ENCODE measurements around the gene TOP1.

Gene TOP1

DNA sequence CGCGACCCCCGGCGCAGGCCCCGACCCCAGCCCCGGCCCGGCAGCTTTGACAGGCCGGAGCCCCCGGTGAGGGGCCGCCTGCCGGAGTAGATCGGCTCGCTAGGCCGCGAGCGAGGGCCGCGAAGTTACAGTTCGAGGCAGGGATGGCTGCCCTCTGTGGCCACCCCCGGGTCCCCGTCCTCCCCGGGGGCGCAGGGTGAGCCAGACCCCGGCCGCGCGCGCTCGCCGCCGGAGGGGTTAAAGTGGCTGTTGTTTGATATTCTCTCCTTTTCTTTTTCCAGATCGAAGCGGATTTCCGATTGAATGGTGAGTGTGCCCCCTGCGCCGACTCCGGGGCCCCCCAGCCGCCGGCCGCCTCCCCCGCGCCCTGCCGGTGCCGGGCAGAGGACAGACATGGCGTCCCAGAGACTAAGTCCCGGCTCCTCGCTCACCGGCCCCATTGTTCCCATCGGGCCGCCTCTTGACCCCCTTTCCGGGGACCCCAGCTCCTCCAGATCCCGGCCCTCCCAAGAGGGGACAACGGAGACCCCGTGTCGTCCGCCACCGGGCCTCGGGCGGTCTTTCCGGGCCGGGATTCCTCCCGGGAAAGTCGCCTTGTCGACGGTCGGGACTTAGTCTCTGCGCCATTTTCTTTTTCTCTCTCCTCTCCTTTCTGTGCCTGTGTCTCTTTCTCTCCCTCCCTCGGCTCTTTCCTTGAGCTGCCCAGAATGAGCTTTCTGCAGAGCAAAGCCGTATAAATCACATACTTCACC lies 704 bp downstream of the TOP1 start (continued):
- TF ChIP-seq MEIS1 (CRISPR knock-in tag; IDR thresholded peaks at IDR 0.05; ENCODE audit: borderline replicate concordance) (no peak), ZNF211 (tag by site-specific recombination; IDR thresholded peaks at IDR 0.05; ENCODE audit: low read depth) (no peak), ZNF366 (tag by site-specific recombination; conservative IDR thresholded peaks at IDR 0.05) (peak; percentile 67; the same call in 1 of the 2 replicates), ZNF830 (tag by site-specific recombination; IDR thresholded peaks at IDR 0.05; ENCODE audit: low read depth) (no peak), ZNF394 (tag by site-specific recombination; IDR thresholded peaks at IDR 0.05; ENCODE audit: borderline replicate concordance) (no peak), ZFP3 (tag by site-specific recombination; IDR thresholded peaks at IDR 0.05; ENCODE audit: low read depth) (no peak), ZNF560 (tag by site-specific recombination; IDR thresholded peaks at IDR 0.05; ENCODE audit: borderline replicate concordance) (no peak), ZNF19 (tag by site-specific recombination; IDR thresholded peaks at IDR 0.05; ENCODE audit: low read depth) (no peak), ZNF660 (tag by site-specific recombination; IDR thresholded peaks at IDR 0.05) (no peak), HOXD13 (CRISPR knock-in tag; IDR thresholded peaks at IDR 0.05; ENCODE audit: borderline replicate concordance) (no peak), ZNF223 (tag by site-specific recombination; IDR thresholded peaks at IDR 0.05) (no peak), ZNF16 (tag by site-specific recombination; IDR thresholded peaks at IDR 0.05; ENCODE audit: low read depth) (no peak), ZNF776 (tag by site-specific recombination; IDR thresholded peaks at IDR 0.05; ENCODE audit: borderline replicate concordance) (no peak), ZNF341 (tag by site-specific recombination; IDR thresholded peaks at IDR 0.05; ENCODE audit: low read depth) (no peak), SP7 (tag by site-specific recombination; IDR thresholded peaks at IDR 0.05) (no peak), ZNF501 (tag by site-specific recombination; IDR thresholded peaks at IDR 0.05) (peak; percentile 43; the same call in 1 of the 2 replicates), ZNF239 (tag by site-specific recombination; IDR thresholded peaks at IDR 0.05) (no peak), ZNF529 (tag by site-specific recombination; IDR thresholded peaks at IDR 0.05; ENCODE audit: insufficient replicate concordance) (no peak), ZNF654 (tag by site-specific recombination; IDR thresholded peaks at IDR 0.05; ENCODE audit: low read depth) (no peak), ZNF302 (tag by site-specific recombination; IDR thresholded peaks at IDR 0.05; ENCODE audit: low read depth) (no peak), ZNF184 (tag by site-specific recombination; IDR thresholded peaks at IDR 0.05) (no peak)
- TF ChIP-seq, protein P1, sequence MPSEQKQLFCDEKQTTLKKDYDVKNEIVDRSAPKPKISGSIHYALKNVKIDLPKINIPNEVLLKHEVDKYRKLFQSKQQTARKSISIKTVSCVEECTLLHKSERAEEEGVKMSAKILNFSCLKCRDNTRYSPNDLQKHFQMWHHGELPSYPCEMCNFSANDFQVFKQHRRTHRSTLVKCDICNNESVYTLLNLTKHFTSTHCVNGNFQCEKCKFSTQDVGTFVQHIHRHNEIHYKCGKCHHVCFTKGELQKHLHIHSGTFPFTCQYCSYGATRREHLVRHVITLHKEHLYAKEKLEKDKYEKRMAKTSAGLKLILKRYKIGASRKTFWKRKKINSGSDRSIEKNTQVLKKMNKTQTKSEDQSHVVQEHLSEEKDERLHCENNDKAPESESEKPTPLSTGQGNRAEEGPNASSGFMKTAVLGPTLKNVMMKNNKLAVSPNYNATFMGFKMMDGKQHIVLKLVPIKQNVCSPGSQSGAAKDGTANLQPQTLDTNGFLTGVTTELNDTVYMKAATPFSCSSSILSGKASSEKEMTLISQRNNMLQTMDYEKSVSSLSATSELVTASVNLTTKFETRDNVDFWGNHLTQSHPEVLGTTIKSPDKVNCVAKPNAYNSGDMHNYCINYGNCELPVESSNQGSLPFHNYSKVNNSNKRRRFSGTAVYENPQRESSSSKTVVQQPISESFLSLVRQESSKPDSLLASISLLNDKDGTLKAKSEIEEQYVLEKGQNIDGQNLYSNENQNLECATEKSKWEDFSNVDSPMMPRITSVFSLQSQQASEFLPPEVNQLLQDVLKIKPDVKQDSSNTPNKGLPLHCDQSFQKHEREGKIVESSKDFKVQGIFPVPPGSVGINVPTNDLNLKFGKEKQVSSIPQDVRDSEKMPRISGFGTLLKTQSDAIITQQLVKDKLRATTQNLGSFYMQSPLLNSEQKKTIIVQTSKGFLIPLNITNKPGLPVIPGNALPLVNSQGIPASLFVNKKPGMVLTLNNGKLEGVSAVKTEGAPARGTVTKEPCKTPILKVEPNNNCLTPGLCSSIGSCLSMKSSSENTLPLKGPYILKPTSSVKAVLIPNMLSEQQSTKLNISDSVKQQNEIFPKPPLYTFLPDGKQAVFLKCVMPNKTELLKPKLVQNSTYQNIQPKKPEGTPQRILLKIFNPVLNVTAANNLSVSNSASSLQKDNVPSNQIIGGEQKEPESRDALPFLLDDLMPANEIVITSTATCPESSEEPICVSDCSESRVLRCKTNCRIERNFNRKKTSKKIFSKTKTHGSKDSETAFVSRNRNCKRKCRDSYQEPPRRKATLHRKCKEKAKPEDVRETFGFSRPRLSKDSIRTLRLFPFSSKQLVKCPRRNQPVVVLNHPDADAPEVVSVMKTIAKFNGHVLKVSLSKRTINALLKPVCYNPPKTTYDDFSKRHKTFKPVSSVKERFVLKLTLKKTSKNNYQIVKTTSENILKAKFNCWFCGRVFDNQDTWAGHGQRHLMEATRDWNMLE (tag by site-specific recombination; conservative IDR thresholded peaks at IDR 0.05; ENCODE audit: low read depth): no peak
- TF ChIP-seq, protein P2, sequence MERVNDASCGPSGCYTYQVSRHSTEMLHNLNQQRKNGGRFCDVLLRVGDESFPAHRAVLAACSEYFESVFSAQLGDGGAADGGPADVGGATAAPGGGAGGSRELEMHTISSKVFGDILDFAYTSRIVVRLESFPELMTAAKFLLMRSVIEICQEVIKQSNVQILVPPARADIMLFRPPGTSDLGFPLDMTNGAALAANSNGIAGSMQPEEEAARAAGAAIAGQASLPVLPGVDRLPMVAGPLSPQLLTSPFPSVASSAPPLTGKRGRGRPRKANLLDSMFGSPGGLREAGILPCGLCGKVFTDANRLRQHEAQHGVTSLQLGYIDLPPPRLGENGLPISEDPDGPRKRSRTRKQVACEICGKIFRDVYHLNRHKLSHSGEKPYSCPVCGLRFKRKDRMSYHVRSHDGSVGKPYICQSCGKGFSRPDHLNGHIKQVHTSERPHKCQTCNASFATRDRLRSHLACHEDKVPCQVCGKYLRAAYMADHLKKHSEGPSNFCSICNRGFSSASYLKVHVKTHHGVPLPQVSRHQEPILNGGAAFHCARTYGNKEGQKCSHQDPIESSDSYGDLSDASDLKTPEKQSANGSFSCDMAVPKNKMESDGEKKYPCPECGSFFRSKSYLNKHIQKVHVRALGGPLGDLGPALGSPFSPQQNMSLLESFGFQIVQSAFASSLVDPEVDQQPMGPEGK (tag by site-specific recombination; IDR thresholded peaks at IDR 0.05): peak; percentile 80
- TF ChIP-seq, protein P3, sequence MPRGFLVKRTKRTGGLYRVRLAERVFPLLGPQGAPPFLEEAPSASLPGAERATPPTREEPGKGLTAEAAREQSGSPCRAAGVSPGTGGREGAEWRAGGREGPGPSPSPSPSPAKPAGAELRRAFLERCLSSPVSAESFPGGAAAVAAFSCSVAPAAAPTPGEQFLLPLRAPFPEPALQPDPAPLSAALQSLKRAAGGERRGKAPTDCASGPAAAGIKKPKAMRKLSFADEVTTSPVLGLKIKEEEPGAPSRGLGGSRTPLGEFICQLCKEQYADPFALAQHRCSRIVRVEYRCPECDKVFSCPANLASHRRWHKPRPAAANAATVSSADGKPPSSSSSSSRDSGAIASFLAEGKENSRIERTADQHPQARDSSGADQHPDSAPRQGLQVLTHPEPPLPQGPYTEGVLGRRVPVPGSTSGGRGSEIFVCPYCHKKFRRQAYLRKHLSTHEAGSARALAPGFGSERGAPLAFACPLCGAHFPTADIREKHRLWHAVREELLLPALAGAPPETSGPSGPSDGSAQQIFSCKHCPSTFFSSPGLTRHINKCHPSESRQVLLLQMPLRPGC (tag by site-specific recombination; IDR thresholded peaks at IDR 0.05): no peak
- TF ChIP-seq, protein P4, sequence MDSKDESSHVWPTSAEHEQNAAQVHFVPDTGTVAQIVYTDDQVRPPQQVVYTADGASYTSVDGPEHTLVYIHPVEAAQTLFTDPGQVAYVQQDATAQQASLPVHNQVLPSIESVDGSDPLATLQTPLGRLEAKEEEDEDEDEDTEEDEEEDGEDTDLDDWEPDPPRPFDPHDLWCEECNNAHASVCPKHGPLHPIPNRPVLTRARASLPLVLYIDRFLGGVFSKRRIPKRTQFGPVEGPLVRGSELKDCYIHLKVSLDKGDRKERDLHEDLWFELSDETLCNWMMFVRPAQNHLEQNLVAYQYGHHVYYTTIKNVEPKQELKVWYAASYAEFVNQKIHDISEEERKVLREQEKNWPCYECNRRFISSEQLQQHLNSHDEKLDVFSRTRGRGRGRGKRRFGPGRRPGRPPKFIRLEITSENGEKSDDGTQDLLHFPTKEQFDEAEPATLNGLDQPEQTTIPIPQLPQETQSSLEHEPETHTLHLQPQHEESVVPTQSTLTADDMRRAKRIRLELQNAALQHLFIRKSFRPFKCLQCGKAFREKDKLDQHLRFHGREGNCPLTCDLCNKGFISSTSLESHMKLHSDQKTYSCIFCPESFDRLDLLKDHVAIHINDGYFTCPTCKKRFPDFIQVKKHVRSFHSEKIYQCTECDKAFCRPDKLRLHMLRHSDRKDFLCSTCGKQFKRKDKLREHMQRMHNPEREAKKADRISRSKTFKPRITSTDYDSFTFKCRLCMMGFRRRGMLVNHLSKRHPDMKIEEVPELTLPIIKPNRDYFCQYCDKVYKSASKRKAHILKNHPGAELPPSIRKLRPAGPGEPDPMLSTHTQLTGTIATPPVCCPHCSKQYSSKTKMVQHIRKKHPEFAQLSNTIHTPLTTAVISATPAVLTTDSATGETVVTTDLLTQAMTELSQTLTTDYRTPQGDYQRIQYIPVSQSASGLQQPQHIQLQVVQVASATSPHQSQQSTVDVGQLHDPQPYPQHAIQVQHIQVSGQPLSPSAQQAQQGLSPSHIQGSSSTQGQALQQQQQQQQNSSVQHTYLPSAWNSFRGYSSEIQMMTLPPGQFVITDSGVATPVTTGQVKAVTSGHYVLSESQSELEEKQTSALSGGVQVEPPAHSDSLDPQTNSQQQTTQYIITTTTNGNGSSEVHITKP (tag by site-specific recombination; IDR thresholded peaks at IDR 0.05): no peak
- TF ChIP-seq, protein P5, sequence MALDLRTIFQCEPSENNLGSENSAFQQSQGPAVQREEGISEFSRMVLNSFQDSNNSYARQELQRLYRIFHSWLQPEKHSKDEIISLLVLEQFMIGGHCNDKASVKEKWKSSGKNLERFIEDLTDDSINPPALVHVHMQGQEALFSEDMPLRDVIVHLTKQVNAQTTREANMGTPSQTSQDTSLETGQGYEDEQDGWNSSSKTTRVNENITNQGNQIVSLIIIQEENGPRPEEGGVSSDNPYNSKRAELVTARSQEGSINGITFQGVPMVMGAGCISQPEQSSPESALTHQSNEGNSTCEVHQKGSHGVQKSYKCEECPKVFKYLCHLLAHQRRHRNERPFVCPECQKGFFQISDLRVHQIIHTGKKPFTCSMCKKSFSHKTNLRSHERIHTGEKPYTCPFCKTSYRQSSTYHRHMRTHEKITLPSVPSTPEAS (tag by site-specific recombination; IDR thresholded peaks at IDR 0.05): no peak

Measured in HEK293 (cell line).